HepG2 (cell line): ENCODE data around the gene SGPL1. TPM values are rescaled to one million over a fixed set of nuclear protein-coding genes. Genes with fewer than 3 reads are reported as not detected.

Source experiments
- BCLAF1 ChIP-seq: fragments of 450-650 bp; IDR thresholded peaks from 2 replicates; pipeline ENCODE4 v1.6.1; 2017; ENCODE audit warnings: mild to moderate bottlenecking
- E2F2 ChIP-seq: sonication (generic); formaldehyde crosslinking; IDR thresholded peaks from 2 replicates; pipeline ENCODE4 v1.4.0; 2020; ENCODE audit warnings: missing genetic modification reagents, borderline replicate concordance
- EHMT2 ChIP-seq: fragments of 200-600 bp; sonication (generic); IDR thresholded peaks from 2 replicates; pipeline ENCODE4 v1.7.0; 2017; ENCODE audit warnings: antibody characterized with exemption, low read depth, low read length, borderline replicate concordance
- MTF1 ChIP-seq: sonication (generic); formaldehyde crosslinking; IDR thresholded peaks from 2 replicates; pipeline ENCODE4 v1.5.0; 2020; ENCODE audit warnings: missing genetic modification reagents
- SKIL ChIP-seq: sonication (generic); formaldehyde crosslinking; IDR thresholded peaks from 2 replicates; pipeline ENCODE4 v1.8.0; 2022; ENCODE audit warnings: missing genetic modification reagents, mild to moderate bottlenecking, moderate library complexity, borderline replicate concordance
- ZBTB34 ChIP-seq: sonication (generic); formaldehyde crosslinking; IDR thresholded peaks from 2 replicates; pipeline ENCODE4 v1.8.0; 2022; ENCODE audit warnings: mild to moderate bottlenecking, missing genetic modification reagents
- ZNF296 ChIP-seq: sonication (generic); formaldehyde crosslinking; conservative IDR thresholded peaks from 2 replicates; pipeline ENCODE4 v1.5.0; 2020; ENCODE audit warnings: mild to moderate bottlenecking, missing genetic modification reagents
- ZNF616 ChIP-seq: sonication (generic); formaldehyde crosslinking; IDR thresholded peaks from 2 replicates; pipeline ENCODE4 v1.5.0; 2020; ENCODE audit warnings: low read depth, mild to moderate bottlenecking, missing genetic modification reagents
- polyA plus RNA-seq, 8 experiments: library from polyadenylated mRNA; depleted of rRNA in 3 of 8; stranded (reverse) in 7 of 8; unstranded in 1 of 8; fragments of >200 nt; fragmentation: Illumina TruSeq in 4 of 8; extraction: Trizol in 4 of 8; gene quantifications; 2 replicates each; pipeline versions ENCODE4 v1.2.1 to v1.2.3, GENCODE V29; 2011 to 2016; ENCODE audit warnings: low read depth in 4 of 8, missing spikeins in 1 of 8, mixed read lengths in 1 of 8; ENCODE audit not compliant: insufficient read depth in 1 of 8
- total RNA-seq, 5 experiments: library from RNA; depleted of rRNA; stranded (reverse); fragments of >200 nt; fragmentation: Illumina TruSeq; extraction: Trizol; gene quantifications; 2 replicates each; pipeline ENCODE4 v1.2.3, GENCODE V29; 2016; ENCODE audit warnings: low read depth in 1 of 5
- TF ChIP-seq, protein P1 (sequence below): sonication (generic); formaldehyde crosslinking; IDR thresholded peaks from 2 replicates; pipeline ENCODE4 v1.4.0; 2020; ENCODE audit warnings: missing genetic modification reagents

Gene SGPL1
- total and polyA plus RNA-seq, 2 of the 13 experiments (the other 11 are each of a cell fraction or from before 2014, with no cell fraction given), result 17.6 to 25.0 TPM

- no peak for TF ChIP-seq SKIL (CRISPR knock-in tag)
- TF ChIP-seq, protein P1, sequence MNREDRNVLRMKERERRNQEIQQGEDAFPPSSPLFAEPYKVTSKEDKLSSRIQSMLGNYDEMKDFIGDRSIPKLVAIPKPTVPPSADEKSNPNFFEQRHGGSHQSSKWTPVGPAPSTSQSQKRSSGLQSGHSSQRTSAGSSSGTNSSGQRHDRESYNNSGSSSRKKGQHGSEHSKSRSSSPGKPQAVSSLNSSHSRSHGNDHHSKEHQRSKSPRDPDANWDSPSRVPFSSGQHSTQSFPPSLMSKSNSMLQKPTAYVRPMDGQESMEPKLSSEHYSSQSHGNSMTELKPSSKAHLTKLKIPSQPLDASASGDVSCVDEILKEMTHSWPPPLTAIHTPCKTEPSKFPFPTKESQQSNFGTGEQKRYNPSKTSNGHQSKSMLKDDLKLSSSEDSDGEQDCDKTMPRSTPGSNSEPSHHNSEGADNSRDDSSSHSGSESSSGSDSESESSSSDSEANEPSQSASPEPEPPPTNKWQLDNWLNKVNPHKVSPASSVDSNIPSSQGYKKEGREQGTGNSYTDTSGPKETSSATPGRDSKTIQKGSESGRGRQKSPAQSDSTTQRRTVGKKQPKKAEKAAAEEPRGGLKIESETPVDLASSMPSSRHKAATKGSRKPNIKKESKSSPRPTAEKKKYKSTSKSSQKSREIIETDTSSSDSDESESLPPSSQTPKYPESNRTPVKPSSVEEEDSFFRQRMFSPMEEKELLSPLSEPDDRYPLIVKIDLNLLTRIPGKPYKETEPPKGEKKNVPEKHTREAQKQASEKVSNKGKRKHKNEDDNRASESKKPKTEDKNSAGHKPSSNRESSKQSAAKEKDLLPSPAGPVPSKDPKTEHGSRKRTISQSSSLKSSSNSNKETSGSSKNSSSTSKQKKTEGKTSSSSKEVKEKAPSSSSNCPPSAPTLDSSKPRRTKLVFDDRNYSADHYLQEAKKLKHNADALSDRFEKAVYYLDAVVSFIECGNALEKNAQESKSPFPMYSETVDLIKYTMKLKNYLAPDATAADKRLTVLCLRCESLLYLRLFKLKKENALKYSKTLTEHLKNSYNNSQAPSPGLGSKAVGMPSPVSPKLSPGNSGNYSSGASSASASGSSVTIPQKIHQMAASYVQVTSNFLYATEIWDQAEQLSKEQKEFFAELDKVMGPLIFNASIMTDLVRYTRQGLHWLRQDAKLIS (CRISPR knock-in tag), result no peak
- no peak for TF ChIP-seq ZBTB34 (CRISPR knock-in tag)
- TF ChIP-seq BCLAF1, result no peak
- no peak for TF ChIP-seq EHMT2
- no peak for TF ChIP-seq MTF1
- no peak for TF ChIP-seq E2F2 (CRISPR knock-in tag)
- TF ChIP-seq ZNF616, result no peak
- no peak for TF ChIP-seq ZNF296
Measured at GRCh38 chr10:70772627-70773026, 43.1 kb upstream of the SGPL1 start (continued).
